AML-193 (cell line): ENCODE measurements around the gene ZFP91.
"Not testable (repeated sequence)": the region's sequence is repeated elsewhere in the genome, so short reads cannot be mapped to it uniquely, and the experiment has no call there.

Experiments
- DNase-seq, 2 experiments: peaks; one replicate each; lab custom pipeline; 2025; lab: John Stamatoyannopoulos, UW

ZFP91 gene

GRCh38 chr11:58578635-58579191 lies at the start of gene ZFP91:
Gene ZFP91 (plus strand): TSS chr11:58579063. CDS start chr11:58579282, 219 bp downstream.
- peak; percentile 94 to 97 for DNase-seq

- no peak for DNase-seq
Measured at GRCh38 chr11:58530236-58530635, 48.6 kb upstream of the ZFP91 start.

GRCh38 chr11:58531865-58532341 lies 47.0 kb upstream of the ZFP91 start:
- no peak for DNase-seq

DNA sequence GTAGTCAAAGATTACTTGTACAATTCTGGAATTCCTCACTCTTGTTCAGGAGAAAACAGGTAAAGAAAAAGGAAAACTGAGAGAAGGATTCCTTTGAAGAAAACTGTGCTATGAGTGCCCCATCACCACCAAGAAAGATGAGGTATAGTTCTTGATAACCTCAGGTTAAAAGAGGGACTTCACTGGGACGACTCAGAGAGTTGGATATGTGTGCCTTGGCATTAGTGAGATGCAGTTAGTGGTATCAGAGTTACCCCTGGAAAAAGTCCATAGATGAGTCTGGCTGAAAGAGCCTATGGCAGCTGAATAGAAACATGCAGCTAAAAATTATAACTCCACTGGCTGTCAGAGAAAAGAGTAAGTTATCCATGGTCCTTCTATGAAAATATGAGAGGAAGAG lies 32.0 kb upstream of the ZFP91 start:
- DNase-seq = no peak

DNA sequence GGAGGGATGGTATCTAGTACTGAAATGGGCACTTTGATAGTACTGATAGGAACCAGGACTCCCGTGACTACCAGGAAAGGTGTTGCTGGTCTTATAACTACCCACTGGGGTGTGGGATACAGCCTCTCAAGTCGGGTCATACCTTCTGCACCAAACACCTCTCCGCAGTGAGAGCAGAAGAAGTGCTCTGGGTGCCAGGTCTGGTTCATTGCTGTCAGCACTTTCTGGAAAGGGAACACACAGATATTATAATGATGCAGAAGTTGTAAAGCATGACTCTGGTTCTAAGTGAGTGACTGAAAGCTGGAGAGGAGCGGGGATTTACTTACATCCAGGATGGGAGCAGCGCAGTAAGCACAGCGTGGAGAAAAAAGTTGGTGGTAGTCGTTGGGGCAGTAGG lies 29.2 kb upstream of the ZFP91 start:
- no peak for DNase-seq

GRCh38 chr11:58560842-58561241 lies 18.0 kb upstream of the ZFP91 start:
- no peak for DNase-seq

GRCh38 chr11:58561394-58562098 lies 17.3 kb upstream of the ZFP91 start:
- DNase-seq = no peak

GRCh38 chr11:58562375-58562800 lies 16.5 kb upstream of the ZFP91 start:
- no peak for DNase-seq

- no peak for DNase-seq
Measured at GRCh38 chr11:58564231-58564630, 14.6 kb upstream of the ZFP91 start.

DNA sequence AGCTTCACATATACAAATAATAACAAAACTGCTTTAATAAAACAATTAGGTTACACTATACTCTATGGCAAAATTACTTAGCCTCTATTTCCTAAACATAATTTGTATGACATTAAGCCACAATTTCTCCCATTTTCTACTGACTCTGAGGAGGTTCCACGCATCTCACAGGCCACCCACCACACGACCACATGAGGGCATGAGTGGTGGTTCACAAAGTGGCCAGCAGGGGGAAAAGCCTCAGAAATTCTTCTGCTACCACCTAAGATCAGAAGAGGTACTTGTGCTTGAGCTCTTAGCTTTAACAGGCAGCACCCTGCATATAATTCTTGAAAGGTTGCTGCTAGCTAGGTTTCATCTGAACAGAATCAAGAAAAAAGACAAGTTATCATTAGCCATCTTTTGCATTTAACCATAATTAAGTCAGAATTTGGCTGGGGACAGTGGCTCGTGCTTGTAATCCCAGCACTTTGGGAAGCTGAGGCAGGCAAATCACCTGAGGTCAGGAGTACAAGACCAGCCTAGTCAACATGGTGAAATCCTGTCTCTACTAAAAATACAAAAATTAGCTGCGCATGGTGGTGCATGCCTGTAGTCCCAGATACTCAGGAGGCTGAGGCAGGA lies 10.9 kb upstream of the ZFP91 start:
- peak; percentile 55 for DNase-seq

- not testable (repeated sequence) for DNase-seq
Measured at GRCh38 chr11:58572906-58573305, 6.0 kb upstream of the ZFP91 start.

- DNase-seq = peak; percentile 71 to 73
Measured at GRCh38 chr11:58573451-58574104, 5.3 kb upstream of the ZFP91 start.

DNA sequence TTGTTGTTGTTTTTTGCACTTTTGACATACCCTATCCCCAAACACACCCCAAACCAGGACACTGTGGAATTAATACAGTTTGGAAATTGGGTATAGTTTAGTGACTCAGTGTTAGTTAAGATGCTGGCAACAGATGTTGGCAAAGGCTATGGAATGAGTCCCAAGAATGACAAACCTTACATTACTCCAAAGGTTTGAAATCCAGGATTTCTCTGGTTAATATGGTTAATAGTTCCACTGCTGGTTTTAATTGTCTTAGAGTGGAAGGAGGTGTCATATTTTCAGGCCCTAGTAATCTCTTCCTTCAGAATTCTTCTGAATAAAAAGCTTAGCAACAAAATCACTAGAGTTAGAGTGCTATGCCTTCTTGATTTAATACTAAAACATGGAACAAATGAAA lies 4.0 kb upstream of the ZFP91 start:
- DNase-seq = no peak

DNA sequence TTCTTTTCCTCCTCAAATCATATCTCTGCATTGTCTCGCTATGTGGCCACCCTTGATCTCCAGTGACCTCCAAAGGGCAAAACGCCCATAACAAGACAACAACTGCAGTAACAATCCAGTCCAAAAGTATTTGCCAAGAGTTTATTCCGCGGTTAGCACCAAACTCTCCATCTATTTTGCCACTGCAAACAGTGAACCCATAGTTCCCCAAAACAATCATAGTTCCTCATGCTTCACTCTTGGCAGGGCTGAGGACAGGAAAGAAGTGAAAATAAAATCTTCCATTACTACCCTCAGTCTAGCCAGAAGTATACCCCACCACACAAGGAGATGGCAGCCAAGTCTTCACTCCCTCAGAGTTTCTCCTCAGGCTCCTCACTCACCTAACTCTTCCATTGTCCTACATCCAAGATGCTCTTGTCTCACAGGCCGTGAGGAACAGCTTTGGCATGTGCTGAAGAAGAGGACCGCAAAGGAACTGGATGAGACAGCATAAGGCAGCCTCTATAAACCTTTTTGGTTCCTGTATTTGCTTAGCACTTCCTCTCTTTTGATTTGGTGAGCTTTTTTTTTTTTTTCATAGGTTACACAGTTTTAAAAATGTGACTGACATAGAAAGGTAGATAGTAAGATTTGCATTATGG lies 3.4 kb upstream of the ZFP91 start, which contains the start of gene LPXN:
LPXN (minus strand) TSS at position 480 of the 644 bp plus-strand sequence; CDS start at position 396, 84 bp downstream.
- DNase-seq = peak; percentile 81 to 87

DNA sequence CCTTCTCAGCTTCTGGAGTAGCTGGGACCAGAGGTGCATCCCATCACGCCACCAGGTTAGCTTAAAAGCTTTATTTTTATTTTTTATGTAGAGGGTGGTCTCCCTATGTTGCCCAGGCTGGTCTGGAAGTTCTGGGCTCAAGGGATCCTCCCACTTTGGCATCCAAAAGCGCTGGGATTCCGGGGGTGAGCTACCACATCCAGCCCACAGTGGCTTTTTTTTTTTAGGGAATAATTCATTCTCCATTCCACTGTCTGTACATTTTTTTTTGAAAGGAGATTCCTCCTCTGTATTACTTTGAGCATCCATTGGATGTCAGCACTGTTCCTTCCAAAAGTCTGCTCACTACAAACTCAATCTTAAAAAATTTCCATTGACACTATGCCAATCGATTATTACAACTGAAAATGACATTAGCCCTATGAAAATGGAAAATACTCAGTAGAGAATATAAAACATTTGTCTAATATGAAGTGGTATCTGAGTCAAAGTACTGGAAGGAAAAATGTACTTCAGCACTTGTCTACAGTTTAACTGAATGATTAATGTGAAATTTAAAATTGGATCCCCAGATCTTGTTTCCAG lies 1.9 kb upstream of the ZFP91 start:
- peak; percentile 11 to 17 for DNase-seq

GRCh38 chr11:58577555-58578135 lies 1.2 kb upstream of the ZFP91 start:
- DNase-seq = peak; percentile 80 to 85

DNA sequence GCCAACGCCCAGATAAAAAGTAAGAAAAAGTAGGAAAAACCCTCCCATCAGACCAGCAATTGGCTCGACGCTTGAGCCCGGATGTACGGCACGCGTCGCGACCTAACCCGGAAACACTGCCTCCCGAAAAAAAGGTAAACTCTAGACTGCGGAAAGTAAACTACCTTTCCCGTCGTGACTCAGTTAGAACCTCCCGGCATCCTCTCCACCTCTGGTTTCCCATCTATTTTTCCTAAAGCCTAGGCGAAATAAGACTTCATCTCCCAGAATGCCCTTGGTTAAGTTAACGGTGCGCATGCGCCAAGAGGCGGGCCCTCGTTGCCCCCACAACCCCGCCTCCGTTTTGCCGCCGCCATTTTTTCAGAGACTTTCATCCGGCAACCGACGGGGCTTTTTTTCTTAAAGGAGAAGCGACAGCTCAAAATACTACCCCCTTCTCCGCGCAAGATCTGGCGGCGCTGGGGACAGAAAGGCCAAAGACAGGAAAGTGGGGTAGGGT lies 678 bp upstream of the ZFP91 start:
- peak; percentile 93 to 96 for DNase-seq

DNA sequence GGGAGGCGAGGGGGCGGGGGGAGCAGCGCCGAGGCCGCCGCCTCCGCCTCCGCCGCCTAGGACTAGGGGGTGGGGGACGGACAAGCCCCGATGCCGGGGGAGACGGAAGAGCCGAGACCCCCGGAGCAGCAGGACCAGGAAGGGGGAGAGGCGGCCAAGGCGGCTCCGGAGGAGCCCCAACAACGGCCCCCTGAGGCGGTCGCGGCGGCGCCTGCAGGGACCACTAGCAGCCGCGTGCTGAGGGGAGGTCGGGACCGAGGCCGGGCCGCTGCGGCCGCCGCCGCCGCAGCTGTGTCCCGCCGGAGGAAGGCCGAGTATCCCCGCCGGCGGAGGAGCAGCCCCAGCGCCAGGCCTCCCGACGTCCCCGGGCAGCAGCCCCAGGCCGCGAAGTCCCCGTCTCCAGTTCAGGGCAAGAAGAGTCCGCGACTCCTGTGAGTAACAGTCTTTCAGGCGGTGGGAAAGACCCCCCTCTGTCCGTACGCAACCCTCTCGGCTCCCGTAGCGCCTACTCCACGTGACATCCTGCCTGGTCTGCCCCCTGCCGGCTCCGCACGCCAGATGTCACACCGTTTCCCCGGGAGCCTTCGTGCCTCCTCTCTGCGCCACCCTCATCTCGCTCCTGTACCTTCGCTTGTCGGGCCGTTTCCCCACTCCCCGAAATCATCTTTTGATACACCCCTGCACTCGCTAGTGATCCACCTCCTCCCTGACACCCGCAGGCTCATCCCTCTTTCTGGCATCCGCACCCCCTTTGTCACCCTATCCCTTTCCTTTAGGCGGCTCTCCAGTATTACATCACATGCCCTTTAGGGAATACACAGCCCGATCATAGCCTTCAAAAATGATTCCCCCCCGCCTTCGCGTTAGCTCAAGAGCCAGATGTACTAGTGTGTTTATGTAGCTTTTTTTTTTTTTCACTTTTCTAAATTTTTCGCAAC lies 598 bp downstream of the ZFP91 start:
- peak; percentile 73 to 88 for DNase-seq

GRCh38 chr11:58580311-58580710 lies 1.4 kb downstream of the ZFP91 start:
- DNase-seq = no peak

DNA sequence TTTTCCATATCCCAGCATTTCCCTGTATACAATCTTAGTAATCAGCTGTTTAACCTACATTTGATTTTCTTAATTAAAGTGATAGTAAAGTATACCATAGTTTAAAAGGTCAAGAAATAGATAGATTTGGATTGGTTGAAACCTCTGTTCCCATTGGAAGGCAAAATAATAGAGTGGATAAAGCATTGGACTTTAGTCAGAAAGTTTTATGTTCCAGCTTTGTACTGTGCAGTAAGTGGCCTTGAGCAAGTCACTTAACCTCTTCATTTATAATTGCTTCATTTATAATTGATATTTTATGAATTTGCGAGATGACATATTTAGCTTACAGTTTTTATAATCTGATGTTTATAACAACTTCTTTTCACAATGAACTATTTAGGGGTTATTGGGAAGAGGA lies 3.6 kb downstream of the ZFP91 start:
- DNase-seq = no peak
